ENCODE data around the gene MYCBP2. TPM values are rescaled to one million over a fixed set of nuclear protein-coding genes. Genes with fewer than 3 reads are reported as not detected.

Gene MYCBP2
- total RNA-seq, 5 donors from 2014 or later (not counting 1 experiment from before 2014, with no cell fraction given) = 153 to 214 (median 176) TPM

- Histone ChIP-seq H3K4me1 (ENCODE audit: control insufficient read depth in 1 of 2, extremely low read depth in 1 of 2, insufficient read depth in 2 of 2, low read length in 2 of 2) (peaks cover 22 to 39% of the 10 kb centered on the region in 2 experiments), H3K4me3 (ENCODE audit: control insufficient read depth in 1 of 2, extremely low read depth in 1 of 2, low read length in 1 of 2) (no peak overlapping the region), H3K27ac (ENCODE audit: low read length) (no peak overlapping the region), H3K36me3 (ENCODE audit: control insufficient read depth in 2 of 2, extremely low read depth in 1 of 2, insufficient read depth in 1 of 2, low read length in 1 of 2) (no peaks in the 10 kb centered on the region), H3K27me3 (replicated peaks in 1 of 2; ENCODE audit: control insufficient read depth in 2 of 2, extremely low read depth in 1 of 2, insufficient read depth in 2 of 2, low read length in 1 of 2) (no peaks in the 10 kb centered on the region), H3K9me3 (no peaks in the 10 kb centered on the region)
- H3K4me3 Mint-ChIP-seq = peak overlapping the region in 2 of 3 donors; percentile 3 to 7
- ChIA-PET POLR2A (interaction anchor here (0.6 to 0.7 kb wide), 2 partner anchors 43 to 95 kb away, joined by 3 read pairs; no protein-coding TSS in a partner anchor), CTCF (no interaction called here)
- H3K4me1 Mint-ChIP-seq = peaks cover 89 to 96% (median 90%) of the 10 kb centered on the region in 3 donors
- no peaks in the 10 kb centered on the region for H3K27me3 Mint-ChIP-seq
- H3K36me3 Mint-ChIP-seq = peaks cover 23% of the 10 kb centered on the region
- H3K9me3 Mint-ChIP-seq = no peaks in the 10 kb centered on the region
- ATAC-seq (replicated peaks in 1 of 4) (no peak), DNase-seq (no peak)
- peak overlapping the region; percentile 15 to 60 for H3K27ac Mint-ChIP-seq
These were observed 21.6 kb downstream of the MYCBP2 start for GRCh38 chr13:77305266-77305665.

GRCh38 chr13:77300176-77301037 is 26.5 kb downstream of the MYCBP2 start:
- Histone ChIP-seq H3K36me3 (ENCODE audit: control insufficient read depth in 2 of 2, extremely low read depth in 1 of 2, insufficient read depth in 1 of 2, low read length in 1 of 2) (peaks cover 0 to 8% of the 10 kb centered on the region in 2 donors), H3K4me1 (ENCODE audit: control insufficient read depth in 1 of 2, extremely low read depth in 1 of 2, insufficient read depth in 2 of 2, low read length in 2 of 2) (peaks cover 4 to 13% of the 10 kb centered on the region in 2 experiments), H3K27me3 (replicated peaks in 1 of 2; ENCODE audit: control insufficient read depth in 2 of 2, extremely low read depth in 1 of 2, insufficient read depth in 2 of 2, low read length in 1 of 2) (no peaks in the 10 kb centered on the region), H3K4me3 (ENCODE audit: control insufficient read depth in 1 of 2, extremely low read depth in 1 of 2, low read length in 1 of 2) (no peak overlapping the region), H3K27ac (ENCODE audit: low read length) (no peak overlapping the region), H3K9me3 (no peaks in the 10 kb centered on the region)
- no CpG with 5 or more reads among the region's 5 CpGs for WGBS (ENCODE audit: insufficient coverage)
- Mint-ChIP-seq H3K9me3 (no peaks in the 10 kb centered on the region), H3K27me3 (no peaks in the 10 kb centered on the region), H3K4me1 (peaks cover 76 to 80% (median 77%) of the 10 kb centered on the region in 3 donors), H3K4me3 (peak overlapping the region in 1 of 3 donors; percentile 29), H3K27ac (peak overlapping the region; percentile 10 to 34), H3K36me3 (peaks cover 27% of the 10 kb centered on the region)
- ATAC-seq (replicated peaks in 1 of 4) (no peak), DNase-seq (no peak)
- CTCF ChIA-PET = interaction anchor here in 1 of 2 donors (0.5 to 1.4 kb wide), 3 partner anchors 16 to 177 kb away, joined by 3 to 4 read pairs (median 3); no protein-coding TSS in a partner anchor
- POLR2A ChIA-PET = interaction anchor here in 1 of 2 donors (0.6 kb wide), 1 partner anchor 16 kb away, joined by 3 read pairs; no protein-coding TSS in a partner anchor

GRCh38 chr13:77299587-77299986 is 27.3 kb downstream of the MYCBP2 start:
- no peak for ATAC-seq (replicated peaks in 1 of 4)
- H3K9me3 ChIP-seq = no peaks in the 10 kb centered on the region
- POLR2A ChIA-PET = interaction anchor here in 1 of 2 donors (0.6 kb wide), 1 partner anchor 272 kb away, joined by 3 read pairs; no protein-coding TSS in a partner anchor
- H3K27ac ChIP-seq (ENCODE audit: low read length) = no peak overlapping the region
- WGBS (ENCODE audit: insufficient coverage) = no CpG with 5 or more reads among the region's 1 CpG
- Mint-ChIP-seq H3K9me3 (no peaks in the 10 kb centered on the region), H3K4me3 (no peak overlapping the region), H3K4me1 (peaks cover 72 to 79% (median 74%) of the 10 kb centered on the region in 3 donors), H3K36me3 (peaks cover 29% of the 10 kb centered on the region), H3K27ac (no peak overlapping the region), H3K27me3 (no peaks in the 10 kb centered on the region)
- H3K36me3 ChIP-seq (ENCODE audit: control insufficient read depth in 2 of 2, extremely low read depth in 1 of 2, insufficient read depth in 1 of 2, low read length in 1 of 2) = peaks cover 0 to 12% of the 10 kb centered on the region in 2 donors
- CTCF ChIA-PET = interaction anchor here (0.5 to 1.4 kb wide), 4 partner anchors 8 to 178 kb away, joined by 3 to 4 read pairs (median 4); no protein-coding TSS in a partner anchor
- DNase-seq = no peak
- peaks cover 4 to 13% of the 10 kb centered on the region in 2 experiments for H3K4me1 ChIP-seq (ENCODE audit: control insufficient read depth in 1 of 2, extremely low read depth in 1 of 2, insufficient read depth in 2 of 2, low read length in 2 of 2)
- H3K4me3 ChIP-seq (ENCODE audit: control insufficient read depth in 1 of 2, extremely low read depth in 1 of 2, low read length in 1 of 2) = no peak overlapping the region
- H3K27me3 ChIP-seq (replicated peaks in 1 of 2; ENCODE audit: control insufficient read depth in 2 of 2, extremely low read depth in 1 of 2, insufficient read depth in 2 of 2, low read length in 1 of 2) = no peaks in the 10 kb centered on the region

- peak overlapping the region in 2 of 3 donors; percentile 10 to 49 for H3K4me3 Mint-ChIP-seq
- Histone ChIP-seq H3K9me3 (no peaks in the 10 kb centered on the region), H3K36me3 (ENCODE audit: control insufficient read depth in 2 of 2, extremely low read depth in 1 of 2, insufficient read depth in 1 of 2, low read length in 1 of 2) (peaks cover 0 to 19% of the 10 kb centered on the region in 2 donors), H3K27me3 (replicated peaks in 1 of 2; ENCODE audit: control insufficient read depth in 2 of 2, extremely low read depth in 1 of 2, insufficient read depth in 2 of 2, low read length in 1 of 2) (no peaks in the 10 kb centered on the region), H3K27ac (ENCODE audit: low read length) (no peak overlapping the region), H3K4me1 (ENCODE audit: control insufficient read depth in 1 of 2, extremely low read depth in 1 of 2, insufficient read depth in 2 of 2, low read length in 2 of 2) (peaks cover 4 to 13% of the 10 kb centered on the region in 2 experiments), H3K4me3 (ENCODE audit: control insufficient read depth in 1 of 2, extremely low read depth in 1 of 2, low read length in 1 of 2) (no peak overlapping the region)
- ChIA-PET POLR2A (no interaction called here), CTCF (no interaction called here)
- H3K4me1 Mint-ChIP-seq = peaks cover 65 to 74% (median 66%) of the 10 kb centered on the region in 3 donors
- peaks cover 34% of the 10 kb centered on the region for H3K36me3 Mint-ChIP-seq
- WGBS (ENCODE audit: insufficient coverage) = no CpG with 5 or more reads among the region's 3 CpGs
- DNase-seq (no peak), ATAC-seq (replicated peaks in 1 of 4) (no peak)
- peak overlapping the region in 1 of 2 donors; percentile 17 for H3K27ac Mint-ChIP-seq
- H3K9me3 Mint-ChIP-seq = no peaks in the 10 kb centered on the region
- no peaks in the 10 kb centered on the region for H3K27me3 Mint-ChIP-seq
These were observed 28.5 kb downstream of the MYCBP2 start for GRCh38 chr13:77298426-77298825.

GRCh38 chr13:77291774-77292173 is 35.1 kb downstream of the MYCBP2 start:
- no peak for DNase-seq
- Histone ChIP-seq H3K4me1 (ENCODE audit: control insufficient read depth in 1 of 2, extremely low read depth in 1 of 2, insufficient read depth in 2 of 2, low read length in 2 of 2) (peaks cover 0 to 6% of the 10 kb centered on the region in 2 experiments), H3K36me3 (ENCODE audit: control insufficient read depth in 2 of 2, extremely low read depth in 1 of 2, insufficient read depth in 1 of 2, low read length in 1 of 2) (peaks cover 0 to 52% of the 10 kb centered on the region in 2 donors), H3K27me3 (replicated peaks in 1 of 2; ENCODE audit: control insufficient read depth in 2 of 2, extremely low read depth in 1 of 2, insufficient read depth in 2 of 2, low read length in 1 of 2) (no peaks in the 10 kb centered on the region), H3K4me3 (ENCODE audit: control insufficient read depth in 1 of 2, extremely low read depth in 1 of 2, low read length in 1 of 2) (no peak overlapping the region), H3K9me3 (no peaks in the 10 kb centered on the region), H3K27ac (ENCODE audit: low read length) (no peak overlapping the region)
- 91% methylated on average over 4 of the region's 4 CpGs for WGBS (ENCODE audit: insufficient coverage)
- peaks cover 20 to 51% (median 46%) of the 10 kb centered on the region in 3 donors for H3K4me1 Mint-ChIP-seq
- POLR2A ChIA-PET = interaction anchor here in 1 of 2 donors (0.6 to 0.7 kb wide), 2 partner anchors 15 to 72 kb away, joined by 3 to 5 read pairs; no protein-coding TSS in a partner anchor
- H3K9me3 Mint-ChIP-seq = no peaks in the 10 kb centered on the region
- no peaks in the 10 kb centered on the region for H3K27me3 Mint-ChIP-seq
- peaks cover 71% of the 10 kb centered on the region for H3K36me3 Mint-ChIP-seq
- CTCF ChIA-PET = interaction anchor here (0.6 kb wide), 2 partner anchors 54 to 188 kb away, joined by 3 to 6 read pairs; no protein-coding TSS in a partner anchor
- no peak overlapping the region for H3K27ac Mint-ChIP-seq
- H3K4me3 Mint-ChIP-seq = no peak overlapping the region
- ATAC-seq (replicated peaks in 1 of 4) = no peak

GRCh38 chr13:77290342-77290741 is 36.6 kb downstream of the MYCBP2 start:
- no CpG with 5 or more reads among the region's 2 CpGs for WGBS (ENCODE audit: insufficient coverage)
- H3K4me3 Mint-ChIP-seq = no peak overlapping the region
- Histone ChIP-seq H3K27me3 (replicated peaks in 1 of 2; ENCODE audit: control insufficient read depth in 2 of 2, extremely low read depth in 1 of 2, insufficient read depth in 2 of 2, low read length in 1 of 2) (no peaks in the 10 kb centered on the region), H3K4me3 (ENCODE audit: control insufficient read depth in 1 of 2, extremely low read depth in 1 of 2, low read length in 1 of 2) (no peak overlapping the region), H3K27ac (ENCODE audit: low read length) (no peak overlapping the region), H3K4me1 (ENCODE audit: control insufficient read depth in 1 of 2, extremely low read depth in 1 of 2, insufficient read depth in 2 of 2, low read length in 2 of 2) (peaks cover 0 to 6% of the 10 kb centered on the region in 2 experiments), H3K9me3 (no peaks in the 10 kb centered on the region), H3K36me3 (ENCODE audit: control insufficient read depth in 2 of 2, extremely low read depth in 1 of 2, insufficient read depth in 1 of 2, low read length in 1 of 2) (peaks cover 0 to 44% of the 10 kb centered on the region in 2 donors)
- POLR2A ChIA-PET = no interaction called here
- ATAC-seq (replicated peaks in 1 of 4) = no peak
- H3K27me3 Mint-ChIP-seq = no peaks in the 10 kb centered on the region
- no peaks in the 10 kb centered on the region for H3K9me3 Mint-ChIP-seq
- peaks cover 26 to 47% (median 45%) of the 10 kb centered on the region in 3 donors for H3K4me1 Mint-ChIP-seq
- H3K27ac Mint-ChIP-seq = peak overlapping the region in 1 of 2 donors; percentile 46
- peaks cover 72% of the 10 kb centered on the region for H3K36me3 Mint-ChIP-seq
- CTCF ChIA-PET = no interaction called here
- DNase-seq = no peak
